ENCODE data around the gene ZNF358. TPM values are rescaled to one million over a fixed set of nuclear protein-coding genes. Genes with fewer than 3 reads are reported as not detected.
A peak's percentile ranks its signal among the peaks of the same experiment; 100 is the strongest.

ZNF358 gene
- total and polyA plus RNA-seq, 3 donors from 2014 or later = 21.0 to 35.9 (median 28.7) TPM

GRCh38 chr19:7504684-7505083 is 11.2 kb upstream of the ZNF358 start:
- peaks cover 6% of the 10 kb centered on the region for H3K4me1 ChIP-seq
- no peak for DNase-seq
- intact Hi-C loops (cut with DNase I; ENCODE audit: low total_unique reads) = no loop called here
- H3K36me3 ChIP-seq (ENCODE audit: low read depth, missing control alignments) = no peaks in the 10 kb centered on the region
- H3K27ac ChIP-seq = no peak overlapping the region
- H3K27me3 ChIP-seq = no peaks in the 10 kb centered on the region
- H3K9me3 ChIP-seq = no peaks in the 10 kb centered on the region
- no peak overlapping the region for H3K4me3 ChIP-seq
- WGBS, 2 donors = 91 to 93% methylated on average over 6 of the region's 6 CpGs
- no peak for TF ChIP-seq POLR2A (IDR thresholded peaks at IDR 0.05)
- TF ChIP-seq CTCF (IDR thresholded peaks at IDR 0.05) = no peak

GRCh38 chr19:7505288-7505681 is 10.6 kb upstream of the ZNF358 start:
- TF ChIP-seq POLR2A (IDR thresholded peaks at IDR 0.05) (no peak), CTCF (IDR thresholded peaks at IDR 0.05) (no peak)
- H3K27ac ChIP-seq = no peak overlapping the region
- H3K36me3 ChIP-seq (ENCODE audit: low read depth, missing control alignments) = no peaks in the 10 kb centered on the region
- H3K27me3 ChIP-seq = no peaks in the 10 kb centered on the region
- WGBS, 2 donors = 19 to 33% methylated on average over 9 to 19 of the region's 19 CpGs
- H3K4me3 ChIP-seq = peak overlapping the region in 1 of 2 donors; percentile 34
- no peak for DNase-seq
- peaks cover 6% of the 10 kb centered on the region for H3K4me1 ChIP-seq
- no peaks in the 10 kb centered on the region for H3K9me3 ChIP-seq
- intact Hi-C loops (cut with DNase I; ENCODE audit: low total_unique reads) = no loop called here

- Histone ChIP-seq H3K4me1 (peaks cover 6% of the 10 kb centered on the region), H3K27ac (no peak overlapping the region), H3K9me3 (no peaks in the 10 kb centered on the region), H3K27me3 (no peaks in the 10 kb centered on the region), H3K4me3 (peak overlapping the region in 1 of 2 donors; percentile 34), H3K36me3 (ENCODE audit: low read depth, missing control alignments) (no peaks in the 10 kb centered on the region)
- DNase-seq = peak; percentile 51
- no peak for TF ChIP-seq CTCF (IDR thresholded peaks at IDR 0.05)
- TF ChIP-seq POLR2A (IDR thresholded peaks at IDR 0.05) = no peak
- WGBS, 2 donors = 5 to 8% methylated on average over 12 to 15 of the region's 33 CpGs
- intact Hi-C loops (cut with DNase I; ENCODE audit: low total_unique reads) = no loop called here
Observed at GRCh38 chr19:7505682-7506384, 10.1 kb upstream of the ZNF358 start.

- Histone ChIP-seq H3K4me3 (no peak overlapping the region), H3K27ac (no peak overlapping the region), H3K4me1 (peaks cover 6% of the 10 kb centered on the region), H3K27me3 (no peaks in the 10 kb centered on the region), H3K36me3 (ENCODE audit: low read depth, missing control alignments) (no peaks in the 10 kb centered on the region), H3K9me3 (no peaks in the 10 kb centered on the region)
- DNase-seq = peak; percentile 63
- WGBS, 2 donors = 37 to 40% methylated on average over 19 to 20 of the region's 20 CpGs
- intact Hi-C loops (cut with DNase I; ENCODE audit: low total_unique reads) = no loop called here
- no peak for TF ChIP-seq POLR2A (IDR thresholded peaks at IDR 0.05)
- TF ChIP-seq CTCF (IDR thresholded peaks at IDR 0.05) = no peak
Observed at GRCh38 chr19:7506385-7507328, 9.2 kb upstream of the ZNF358 start.

All from testis (tissue), 3 donors.